Naive thymus-derived CD4-positive, alpha-beta T cell (primary cell): ENCODE results near the gene ZNF76. TPM values are rescaled to one million over a fixed set of nuclear protein-coding genes. Genes with fewer than 3 reads are reported as not detected.

ENCODE experiments used
- ATAC-seq: fragments of 150-1000 bp; cut with Tn5 transposase; 2 replicates; pipeline ENCODE4 v1.10.0; 2021; ENCODE audit warnings: mild to moderate bottlenecking, moderate library complexity
- CTCF ChIA-PET: fragments of 350-600 bp; sonication (Branson Sonifier 250); formaldehyde crosslinking; loops from one replicate; lab custom pipeline; 2021; ENCODE audit warnings: antibody characterized with exemption; lab: Charles Lee
- POLR2A ChIA-PET: fragments of 350-600 bp; sonication (Branson Sonifier 250); formaldehyde crosslinking; loops from one replicate; lab custom pipeline; 2021; ENCODE audit warnings: antibody characterized with exemption, inconsistent platforms; lab: Charles Lee
- DNase-seq, 9 donors: peaks; one replicate each; pipeline versions ENCODE4 v3.0.0 to v3.0.0-alpha.2; 2020 to 2022; ENCODE audit warnings: mixed read lengths in 1 of 9
- H3K27ac ChIP-seq: one replicate; pipeline ENCODE4 v1.7.0; 2013; ENCODE audit warnings: mild to moderate bottlenecking, low read depth, low read length, moderate library complexity
- H3K27me3 ChIP-seq, 2 donors: one replicate each; pipeline ENCODE4 v1.7.0; 2013; ENCODE audit warnings: low read length in 2 of 2, mild to moderate bottlenecking in 2 of 2, moderate library complexity in 2 of 2; ENCODE audit not compliant: control insufficient read depth in 2 of 2, insufficient read depth in 2 of 2
- H3K36me3 ChIP-seq, 3 experiments: 1 replicate in 2 of 3; 2 replicates in 1 of 3; pipeline ENCODE4 v1.7.0; 2013; ENCODE audit warnings: low read length in 3 of 3, mild to moderate bottlenecking in 3 of 3, moderate library complexity in 1 of 3; ENCODE audit not compliant: insufficient read depth in 3 of 3, control insufficient read depth in 2 of 3
- H3K4me1 ChIP-seq, 2 donors: one replicate each; pipeline ENCODE4 v1.7.0; 2013; ENCODE audit warnings: low read length in 2 of 2, mild to moderate bottlenecking in 2 of 2, moderate library complexity in 1 of 2; ENCODE audit not compliant: control insufficient read depth in 2 of 2, insufficient read depth in 2 of 2
- H3K4me3 ChIP-seq: 2 replicates; pipeline ENCODE4 v1.7.0; 2013; ENCODE audit warnings: mild to moderate bottlenecking, low read length
- H3K9me3 ChIP-seq, 3 experiments: 1 replicate in 2 of 3; 2 replicates in 1 of 3; pipeline ENCODE4 v1.7.0; 2013; ENCODE audit warnings: low read length in 3 of 3; ENCODE audit not compliant: control insufficient read depth in 2 of 3
- H3K27ac Mint-ChIP-seq, 9 donors: one replicate each; pipeline ENCODE4 v1.8.0; 2020 to 2022; ENCODE audit warnings: mixed read lengths in 9 of 9, mild to moderate bottlenecking in 8 of 9, moderate library complexity in 5 of 9, inconsistent platforms in 2 of 9
- H3K27me3 Mint-ChIP-seq, 5 donors: one replicate each; pipeline ENCODE4 v1.8.0; 2021 to 2022; ENCODE audit warnings: mixed read lengths in 5 of 5, mild to moderate bottlenecking in 1 of 5
- H3K36me3 Mint-ChIP-seq, 5 donors: one replicate each; pipeline ENCODE4 v1.8.0; 2020 to 2022; ENCODE audit warnings: mixed read lengths in 5 of 5, mild to moderate bottlenecking in 3 of 5, inconsistent platforms in 1 of 5
- H3K4me1 Mint-ChIP-seq, 7 donors: one replicate each; pipeline ENCODE4 v1.8.0; 2020 to 2022; ENCODE audit warnings: mixed read lengths in 7 of 7, mild to moderate bottlenecking in 3 of 7, inconsistent platforms in 1 of 7
- H3K4me3 Mint-ChIP-seq, 10 donors: one replicate each; pipeline ENCODE4 v1.8.0; 2020 to 2022; ENCODE audit warnings: mild to moderate bottlenecking in 10 of 10, mixed read lengths in 10 of 10, moderate library complexity in 6 of 10, inconsistent platforms in 2 of 10
- H3K9me3 Mint-ChIP-seq, 11 donors: one replicate each; pipeline ENCODE4 v1.8.0; 2020 to 2022; ENCODE audit warnings: mixed read lengths in 11 of 11, mild to moderate bottlenecking in 4 of 11, inconsistent platforms in 1 of 11, moderate library complexity in 1 of 11
- intact Hi-C, 2 donors: fragments of 100-400 bp; cut with micrococcal nuclease; formaldehyde crosslinking; loops; one replicate each; pipeline ENCODE4 v1.15.1; 2023
- polyA plus RNA-seq, 2 donors: library from polyadenylated mRNA; unstranded; fragments of 300-500 nt; fragmentation: Illumina TruSeq; gene quantifications; one replicate each; pipeline ENCODE4 v1.2.3, GENCODE V29; 2021
- total RNA-seq, 6 experiments: library from RNA in 5 of 6; stranded (reverse) in 5 of 6; gene quantifications; 1 replicate in 5 of 6; 2 replicates in 1 of 6; pipeline ENCODE4 v1.2.3 and lab custom pipeline; 2021 to 2026

The ZNF76 gene
- total and polyA plus RNA-seq, 7 experiments from 2014 or later: 20.6 to 110 (median 76.1) TPM

- Mint-ChIP-seq H3K4me1 (peaks cover 0 to 22% (median 13%) of the 10 kb centered on the region in 7 donors), H3K9me3 (peaks cover 0 to 1% (median 0%) of the 10 kb centered on the region in 11 donors), H3K4me3 (peak overlapping the region in 1 of 10 donors; percentile 52), H3K27me3 (no peaks in the 10 kb centered on the region), H3K36me3 (peaks cover 4 to 25% (median 10%) of the 10 kb centered on the region in 5 donors), H3K27ac (peak overlapping the region in 2 of 9 donors; percentile 4 to 10)
- no peak for DNase-seq
- Histone ChIP-seq H3K27ac (no peak overlapping the region), H3K4me1 (no peaks in the 10 kb centered on the region), H3K4me3 (no peak overlapping the region), H3K27me3 (no peaks in the 10 kb centered on the region), H3K9me3 (no peaks in the 10 kb centered on the region), H3K36me3 (peaks cover 0 to 7% (median 0%) of the 10 kb centered on the region in 3 experiments)
- CTCF ChIA-PET: no interaction called here
- POLR2A ChIA-PET: interaction anchor here (2.2 kb wide), 1 partner anchor 11 kb away, joined by 8 read pairs; the partner anchor contains the start of gene ZNF76
- ATAC-seq: no peak
- intact Hi-C loops: loop anchor here in 1 of 2 donors (10.0 kb wide), 1 partner anchor 1083 kb away; no protein-coding TSS in a partner anchor
Measured at GRCh38 chr6:35247642-35248231, 11.8 kb upstream of the ZNF76 start.

- peak overlapping the region in 1 of 9 donors; percentile 6 for H3K27ac Mint-ChIP-seq
- peaks cover 0 to 1% (median 0%) of the 10 kb centered on the region in 11 donors for H3K9me3 Mint-ChIP-seq
- ChIA-PET CTCF (interaction anchor here (0.6 kb wide), 1 partner anchor 583 kb away, joined by 3 read pairs; no protein-coding TSS in a partner anchor), POLR2A (interaction anchor here (2.2 kb wide), 1 partner anchor 10 kb away, joined by 8 read pairs; the partner anchor contains the start of gene ZNF76)
- Histone ChIP-seq H3K4me3 (no peak overlapping the region), H3K27me3 (no peaks in the 10 kb centered on the region), H3K27ac (no peak overlapping the region), H3K36me3 (peaks cover 0 to 7% (median 0%) of the 10 kb centered on the region in 3 experiments), H3K4me1 (no peaks in the 10 kb centered on the region), H3K9me3 (no peaks in the 10 kb centered on the region)
- H3K27me3 Mint-ChIP-seq: no peaks in the 10 kb centered on the region
- no peak for ATAC-seq
- peaks cover 0 to 22% (median 13%) of the 10 kb centered on the region in 7 donors for H3K4me1 Mint-ChIP-seq
- peaks cover 4 to 25% (median 10%) of the 10 kb centered on the region in 5 donors for H3K36me3 Mint-ChIP-seq
- DNase-seq: no peak
- intact Hi-C loops: loop anchor here in 1 of 2 donors (10.0 kb wide), 1 partner anchor 1083 kb away; no protein-coding TSS in a partner anchor
- peak overlapping the region in 1 of 10 donors; percentile 52 for H3K4me3 Mint-ChIP-seq
Measured at GRCh38 chr6:35248300-35248699, 11.2 kb upstream of the ZNF76 start.

GRCh38 chr6:35248965-35249364 is 10.6 kb upstream of the ZNF76 start:
- ChIA-PET POLR2A (interaction anchor here (2.2 kb wide), 1 partner anchor 9 kb away, joined by 8 read pairs; the partner anchor contains the start of gene ZNF76), CTCF (interaction anchor here (0.6 kb wide), 1 partner anchor 584 kb away, joined by 3 read pairs; no protein-coding TSS in a partner anchor)
- no peaks in the 10 kb centered on the region for H3K27me3 Mint-ChIP-seq
- Histone ChIP-seq H3K36me3 (peaks cover 0 to 7% (median 0%) of the 10 kb centered on the region in 3 experiments), H3K9me3 (no peaks in the 10 kb centered on the region), H3K4me3 (no peak overlapping the region), H3K4me1 (no peaks in the 10 kb centered on the region), H3K27ac (no peak overlapping the region), H3K27me3 (no peaks in the 10 kb centered on the region)
- peaks cover 4 to 24% (median 10%) of the 10 kb centered on the region in 5 donors for H3K36me3 Mint-ChIP-seq
- H3K4me3 Mint-ChIP-seq: no peak overlapping the region
- no peak for DNase-seq
- H3K9me3 Mint-ChIP-seq: peaks cover 0 to 1% (median 0%) of the 10 kb centered on the region in 11 donors
- intact Hi-C loops: loop anchor here in 1 of 2 donors (10.0 kb wide), 1 partner anchor 1084 kb away; no protein-coding TSS in a partner anchor
- H3K27ac Mint-ChIP-seq: peak overlapping the region in 3 of 9 donors; percentile 1 to 63 (median 19)
- ATAC-seq: no peak
- H3K4me1 Mint-ChIP-seq: peaks cover 0 to 22% (median 13%) of the 10 kb centered on the region in 7 donors

- Histone ChIP-seq H3K27ac (no peak overlapping the region), H3K36me3 (no peaks in the 10 kb centered on the region), H3K27me3 (no peaks in the 10 kb centered on the region), H3K9me3 (no peaks in the 10 kb centered on the region), H3K4me1 (no peaks in the 10 kb centered on the region), H3K4me3 (no peak overlapping the region)
- Mint-ChIP-seq H3K36me3 (peaks cover 0 to 4% (median 0%) of the 10 kb centered on the region in 5 donors), H3K9me3 (no peaks in the 10 kb centered on the region), H3K27ac (no peak overlapping the region), H3K27me3 (no peaks in the 10 kb centered on the region), H3K4me1 (peaks cover 0 to 20% (median 13%) of the 10 kb centered on the region in 7 donors), H3K4me3 (no peak overlapping the region)
- intact Hi-C loops: loop anchor here in 1 of 2 donors (10.0 kb wide), 1 partner anchor 557 kb away; the partner anchor contains the start of gene ILRUN
- ChIA-PET CTCF (interaction anchor here (1.1 kb wide), 1 partner anchor 10 kb away, joined by 4 read pairs; no protein-coding TSS in a partner anchor), POLR2A (no interaction called here)
- DNase-seq (no peak), ATAC-seq (no peak)
Measured at GRCh38 chr6:35251949-35252348, 7.6 kb upstream of the ZNF76 start.

GRCh38 chr6:35253249-35253648 is 6.3 kb upstream of the ZNF76 start:
- no peak for ATAC-seq
- ChIA-PET CTCF (interaction anchor here (1.1 kb wide), 1 partner anchor 12 kb away, joined by 4 read pairs; no protein-coding TSS in a partner anchor), POLR2A (no interaction called here)
- no peaks in the 10 kb centered on the region for H3K9me3 ChIP-seq
- no peak overlapping the region for H3K4me3 Mint-ChIP-seq
- H3K36me3 ChIP-seq: no peaks in the 10 kb centered on the region
- no peaks in the 10 kb centered on the region for H3K27me3 ChIP-seq
- H3K4me3 ChIP-seq: no peak overlapping the region
- H3K36me3 Mint-ChIP-seq: peaks cover 0 to 4% (median 0%) of the 10 kb centered on the region in 5 donors
- H3K27ac Mint-ChIP-seq: no peak overlapping the region
- H3K27me3 Mint-ChIP-seq: no peaks in the 10 kb centered on the region
- H3K27ac ChIP-seq: no peak overlapping the region
- H3K4me1 ChIP-seq: peaks cover 2 to 3% of the 10 kb centered on the region in 2 donors
- DNase-seq: no peak
- peaks cover 0 to 20% (median 11%) of the 10 kb centered on the region in 7 donors for H3K4me1 Mint-ChIP-seq
- no peaks in the 10 kb centered on the region for H3K9me3 Mint-ChIP-seq
- intact Hi-C loops: loop anchor here in 1 of 2 donors (10.0 kb wide), 1 partner anchor 558 kb away; the partner anchor contains the start of gene ILRUN

GRCh38 chr6:35258336-35258735 is 1.2 kb upstream of the ZNF76 start:
- Mint-ChIP-seq H3K27ac (peak overlapping the region; percentile 89 to 99 (median 97)), H3K9me3 (peaks cover 0 to 2% (median 0%) of the 10 kb centered on the region in 11 donors), H3K4me3 (peak overlapping the region; percentile 85 to 99 (median 97)), H3K27me3 (no peaks in the 10 kb centered on the region), H3K4me1 (peaks cover 30 to 58% (median 40%) of the 10 kb centered on the region in 7 donors), H3K36me3 (peaks cover 0 to 6% (median 0%) of the 10 kb centered on the region in 5 donors)
- H3K4me3 ChIP-seq: peak overlapping the region; percentile 65
- intact Hi-C loops: loop anchor here (2.0 to 10.0 kb wide), 6 partner anchors 44 to 1470 kb away; partner anchors contain the start of genes ANKS1A (in 1 of the 2), HMGA1 (in 1 of the 2), ILRUN (in 1 of the 2) and LEMD2 (in 1 of the 2)
- no peak for DNase-seq
- H3K9me3 ChIP-seq: no peaks in the 10 kb centered on the region
- ATAC-seq: no peak
- ChIA-PET CTCF (interaction anchor here (0.6 to 1.6 kb wide), 4 partner anchors 12 to 300 kb away, joined by 3 to 4 read pairs (median 4); no protein-coding TSS in a partner anchor), POLR2A (interaction anchor here (1.3 to 2.5 kb wide), 3 partner anchors 10 to 18 kb away, joined by 3 to 8 read pairs (median 5); no protein-coding TSS in a partner anchor)
- H3K27ac ChIP-seq: peak overlapping the region; percentile 95
- no peaks in the 10 kb centered on the region for H3K27me3 ChIP-seq
- peaks cover 15 to 17% of the 10 kb centered on the region in 2 donors for H3K4me1 ChIP-seq
- peaks cover 0 to 9% (median 0%) of the 10 kb centered on the region in 3 experiments for H3K36me3 ChIP-seq
